SK-N-SH (cell line): Measurements from ENCODE around the gene MTHFD2L. TPM values are rescaled to one million over a fixed set of nuclear protein-coding genes. Genes with fewer than 3 reads are reported as not detected.

Source experiments
- CTCF ChIA-PET: fragments of 300-600, 350-600 bp; formaldehyde crosslinking; extraction: SDS; loops from one replicate; lab custom pipeline; 2021; lab: Yijun Ruan, JAX
- POLR2A ChIA-PET: fragments of 350-600 bp; sonication (Branson Sonifier 250); formaldehyde crosslinking; extraction: SDS; loops from one replicate; lab custom pipeline; 2020; ENCODE audit warnings: antibody characterized with exemption, inconsistent platforms; lab: Yijun Ruan, JAX
- DNase-seq: peaks from one replicate; pipeline ENCODE4 v3.0.0; 2012
- H2AFZ ChIP-seq: fragments of 200-600 bp; sonication (generic); 2 replicates; pipeline ENCODE4 v1.8.1; 2016; ENCODE audit warnings: antibody characterized with exemption, mild to moderate bottlenecking, low read depth
- H3F3A ChIP-seq: fragments of 200-600 bp; sonication (generic); replicated peaks from 2 replicates; pipeline ENCODE3; 2016; ENCODE audit warnings: antibody characterized with exemption, mild to moderate bottlenecking; ENCODE audit not compliant: insufficient read depth
- H3K27ac ChIP-seq, 2 experiments: fragments of 200-500 bp in 1 of 2; fragments of 200-600 bp in 1 of 2; sonication (Bioruptor generic) in 1 of 2; sonication (generic), shearing (Covaris generic) in 1 of 2; 2 replicates each; pipeline versions ENCODE4 v1.5.1 to v1.6.1; 2014 to 2016; ENCODE audit warnings: low read depth in 2 of 2, inconsistent platforms in 1 of 2, low read length in 1 of 2, mild to moderate bottlenecking in 1 of 2, mixed read lengths in 1 of 2
- H3K27me3 ChIP-seq: fragments of 200-600 bp; sonication (generic), shearing (Covaris generic); 2 replicates; pipeline ENCODE4 v1.6.1; 2016; ENCODE audit warnings: mixed run types; ENCODE audit not compliant: insufficient read depth
- H3K36me3 ChIP-seq, 2 experiments: fragments of 200-500 bp in 1 of 2; fragments of 200-600 bp in 1 of 2; sonication (Bioruptor generic) in 1 of 2; sonication (generic) in 1 of 2; replicated peaks in 1 of 2; 2 replicates each; pipeline versions ENCODE3 to v1.5.1; 2014 to 2016; ENCODE audit warnings: low read length in 1 of 2, mild to moderate bottlenecking in 1 of 2; ENCODE audit not compliant: insufficient read depth in 2 of 2, control insufficient read depth in 1 of 2
- H3K4me1 ChIP-seq, 2 experiments: fragments of 200-500 bp in 1 of 2; fragments of 200-600 bp in 1 of 2; sonication (Bioruptor generic) in 1 of 2; sonication (generic), shearing (Covaris generic) in 1 of 2; 2 replicates each; pipeline versions ENCODE4 v1.5.1 to v1.6.1; 2014 to 2016; ENCODE audit warnings: low read depth in 1 of 2, low read length in 1 of 2, mixed run types in 1 of 2; ENCODE audit not compliant: insufficient read depth in 2 of 2, control insufficient read depth in 1 of 2
- H3K4me2 ChIP-seq: fragments of 200-600 bp; sonication (generic), shearing (Covaris generic); 2 replicates; pipeline ENCODE4 v1.6.1; 2017; ENCODE audit warnings: mixed run types
- H3K4me3 ChIP-seq, 2 experiments: fragments of 200-500 bp in 1 of 2; fragments of 200-600 bp in 1 of 2; sonication (Bioruptor generic) in 1 of 2; sonication (generic), shearing (Covaris generic) in 1 of 2; 2 replicates each; pipeline versions ENCODE4 v1.5.1 to v1.8.1; 2014 to 2016; ENCODE audit warnings: low read depth in 2 of 2, inconsistent platforms in 1 of 2, low read length in 1 of 2, mild to moderate bottlenecking in 1 of 2, mixed read lengths in 1 of 2, moderate library complexity in 1 of 2
- H3K79me2 ChIP-seq: fragments of 200-600 bp; sonication (generic); 2 replicates; pipeline ENCODE4 v1.8.1; 2017; ENCODE audit warnings: mild to moderate bottlenecking; ENCODE audit not compliant: insufficient read depth
- H3K9ac ChIP-seq: fragments of 200-600 bp; sonication (generic); 2 replicates; pipeline ENCODE4 v1.6.1; 2017; ENCODE audit warnings: mixed run types
- H3K9me2 ChIP-seq: fragments of 200-600 bp; sonication (generic); 2 replicates; pipeline ENCODE4 v1.6.1; 2017; ENCODE audit warnings: mixed run types
- H3K9me3 ChIP-seq: fragments of 200-600 bp; sonication (generic); 2 replicates; pipeline ENCODE4 v1.6.1; 2017; ENCODE audit warnings: mixed run types, mild to moderate bottlenecking, moderate library complexity
- H4K20me1 ChIP-seq: fragments of 200-600 bp; sonication (generic); 2 replicates; pipeline ENCODE4 v1.6.1; 2017; ENCODE audit warnings: mild to moderate bottlenecking, mixed run types; ENCODE audit not compliant: insufficient read depth
- EP300 ChIP-seq, 2 experiments: IDR thresholded peaks; 2 replicates each; pipeline versions ENCODE4 v1.4.0 to v1.6.1; 2012; ENCODE audit warnings: borderline replicate concordance in 1 of 2, low read depth in 1 of 2, low read length in 1 of 2
- EZH2phosphoT487 ChIP-seq: fragments of 200-600 bp; sonication (generic); IDR thresholded peaks from 2 replicates; pipeline ENCODE4 v1.6.1; 2017; ENCODE audit warnings: low read depth, mixed run types, mild to moderate bottlenecking, antibody characterized with exemption, moderate library complexity, borderline replicate concordance
- FOXM1 ChIP-seq: IDR thresholded peaks from 2 replicates; pipeline ENCODE4 v1.4.0; 2012; ENCODE audit warnings: low read depth, mild to moderate bottlenecking
- GABPA ChIP-seq: IDR thresholded peaks from 2 replicates; pipeline ENCODE4 v1.4.0; 2012; ENCODE audit warnings: low read depth, mild to moderate bottlenecking
- MAX ChIP-seq: IDR thresholded peaks from 2 replicates; pipeline ENCODE4 v1.4.0; 2012; ENCODE audit warnings: low read depth
- MEF2A ChIP-seq: IDR thresholded peaks from 2 replicates; pipeline ENCODE4 v1.4.0; 2012; ENCODE audit warnings: low read depth, borderline replicate concordance
- MXI1 ChIP-seq: IDR thresholded peaks from 2 replicates; pipeline ENCODE4 v1.6.1; 2012; ENCODE audit warnings: mild to moderate bottlenecking, low read depth, low read length, improper control_type of control experiment
- NRF1 ChIP-seq: IDR thresholded peaks from 2 replicates; pipeline ENCODE4 v1.6.1; 2012; ENCODE audit warnings: low read depth, mild to moderate bottlenecking, low read length
- PBX3 ChIP-seq: IDR thresholded peaks from 2 replicates; pipeline ENCODE4; 2012
- POLR2AphosphoS5 ChIP-seq: IDR thresholded peaks from 2 replicates; pipeline ENCODE4 v1.6.1; 2012; ENCODE audit warnings: low read depth, low read length
- RAD21 ChIP-seq: IDR thresholded peaks from 2 replicates; pipeline ENCODE4 v1.6.1; 2012; ENCODE audit warnings: mild to moderate bottlenecking, low read length
- REST ChIP-seq: IDR thresholded peaks from 2 replicates; pipeline ENCODE4 v1.6.1; 2012; ENCODE audit warnings: mild to moderate bottlenecking, low read depth, low read length, moderate library complexity
- SIN3A ChIP-seq: IDR thresholded peaks from 2 replicates; pipeline ENCODE4 v1.6.1; 2012; ENCODE audit warnings: low read depth, mild to moderate bottlenecking, low read length, moderate library complexity, borderline replicate concordance
- TCF12 ChIP-seq: IDR thresholded peaks from 2 replicates; pipeline ENCODE4 v1.4.0; 2012
- TEAD4 ChIP-seq: IDR thresholded peaks from 2 replicates; pipeline ENCODE4 v1.4.0; 2012; ENCODE audit warnings: mild to moderate bottlenecking, borderline replicate concordance; ENCODE audit not compliant: insufficient read depth
- USF1 ChIP-seq: IDR thresholded peaks from 2 replicates; pipeline ENCODE4 v1.4.0; 2012; ENCODE audit warnings: low read depth, borderline replicate concordance
- ZBTB33 ChIP-seq: IDR thresholded peaks from 2 replicates; pipeline ENCODE4 v1.4.0; 2012; ENCODE audit warnings: low read depth, borderline replicate concordance
- WGBS: methylation state at CpG from one replicate; pipeline ENCODE4 v1.1.6; 2017; ENCODE audit warnings: low lambda C conversion rate; 5-methylcytosine and 5-hydroxymethylcytosine counted together
- polyA plus RNA-seq, 3 experiments: library from polyadenylated mRNA; depleted of rRNA; stranded (reverse); fragments of >200 nt; gene quantifications; 2 replicates each; pipeline ENCODE4 v1.2.3, GENCODE V29; 2012

MTHFD2L gene
- polyA plus RNA-seq, 1 of the 3 experiments (the other 2 are of a cell fraction): 4.8 TPM

- Histone ChIP-seq H3K27ac (no peak overlapping the region), H3K4me1 (no peaks in the 10 kb centered on the region), H3K9ac (no peak overlapping the region), H3K79me2 (no peaks in the 10 kb centered on the region), H2AFZ (no peak overlapping the region), H3K27me3 (no peaks in the 10 kb centered on the region), H3K36me3 (no peaks in the 10 kb centered on the region), H3K4me3 (no peak overlapping the region), H3K9me3 (no peaks in the 10 kb centered on the region), H3F3A (peaks cover 4% of the 10 kb centered on the region), H3K4me2 (no peak overlapping the region), H4K20me1 (no peaks in the 10 kb centered on the region), H3K9me2 (no peaks in the 10 kb centered on the region)
- CTCF ChIA-PET: interaction anchor here (1.0 to 2.6 kb wide), 9 partner anchors 8 to 433 kb away, joined by 3 to 11 read pairs (median 4); no protein-coding TSS in a partner anchor
- 83% methylated on average over 4 of the region's 4 CpGs for WGBS
- no peak for DNase-seq
- POLR2A ChIA-PET: no interaction called here
- TF ChIP-seq NRF1 (no peak), POLR2AphosphoS5 (no peak), FOXM1 (no peak), USF1 (no peak), GABPA (no peak), REST (no peak), TCF12 (no peak), ZBTB33 (no peak), MXI1 (no peak), RAD21 (no peak), EZH2phosphoT487 (no peak), PBX3 (no peak), MAX (no peak), EP300 (IDR thresholded peaks at IDR 0.05; ENCODE audit: borderline replicate concordance in 1 of 2, low read depth in 1 of 2, low read length in 1 of 2) (no peak), MEF2A (no peak), SIN3A (no peak), TEAD4 (no peak)
Measured at GRCh38 chr4:74190332-74190731, 32.4 kb downstream of the MTHFD2L start.
